HG03039 (cell line): Measurements from ENCODE around the gene NPAP1.
"Not testable (repeated sequence)": the region's sequence is repeated elsewhere in the genome, so short reads cannot be mapped to it uniquely, and the experiment has no call there.

Experiments
- ATAC-seq: cut with Tn5 transposase; IDR thresholded peaks from one replicate; pipeline ENCODE4 v1.9.1; 2021; ENCODE audit warnings: mild to moderate bottlenecking, moderate library complexity; ENCODE audit not compliant: unreplicated experiment

The NPAP1 gene

GRCh38 chr15:24675332-24676144 lies at the start of gene NPAP1:
TSS of gene NPAP1 (plus strand) at chr15:24675775. CDS start at chr15:24675868, 93 bp downstream.
- no peak for ATAC-seq

- ATAC-seq, result no peak
These were observed 48.1 kb upstream of the NPAP1 start for GRCh38 chr15:24627443-24627842.

GRCh38 chr15:24633082-24633481 lies 42.5 kb upstream of the NPAP1 start:
- ATAC-seq, result no peak

- not testable (repeated sequence) for ATAC-seq
These were observed 36.2 kb upstream of the NPAP1 start for GRCh38 chr15:24639412-24639811.

- ATAC-seq, result no peak
These were observed 29.9 kb upstream of the NPAP1 start for GRCh38 chr15:24645627-24646026.

GRCh38 chr15:24659622-24660021 lies 16.0 kb upstream of the NPAP1 start:
- ATAC-seq, result no peak

GRCh38 chr15:24662991-24663390 lies 12.6 kb upstream of the NPAP1 start:
- no peak for ATAC-seq

GRCh38 chr15:24676431-24676830 lies 856 bp downstream of the NPAP1 start:
- ATAC-seq, result no peak

GRCh38 chr15:24678485-24678884 lies 2.9 kb downstream of the NPAP1 start:
- no peak for ATAC-seq

- no peak for ATAC-seq
These were observed 6.4 kb downstream of the NPAP1 start for GRCh38 chr15:24682002-24682401.

GRCh38 chr15:24682905-24683304 lies 7.3 kb downstream of the NPAP1 start:
- ATAC-seq, result not testable (repeated sequence)

- no peak for ATAC-seq
These were observed 8.2 kb downstream of the NPAP1 start for GRCh38 chr15:24683736-24684135.

GRCh38 chr15:24684313-24684712 lies 8.7 kb downstream of the NPAP1 start:
- ATAC-seq, result no peak

GRCh38 chr15:24696201-24696600 lies 20.6 kb downstream of the NPAP1 start:
- no peak for ATAC-seq

- ATAC-seq, result no peak
These were observed 21.3 kb downstream of the NPAP1 start for GRCh38 chr15:24696842-24697241.

GRCh38 chr15:24718289-24719082 lies 42.9 kb downstream of the NPAP1 start:
- ATAC-seq, result no peak

- no peak for ATAC-seq
These were observed 54.2 kb downstream of the NPAP1 start for GRCh38 chr15:24729760-24730159.
